Ovary (tissue), 9 donors: ENCODE measurements around the gene MME. TPM values are rescaled to one million over a fixed set of nuclear protein-coding genes. Genes with fewer than 3 reads are reported as not detected.

Experiments used
- DNase-seq, 5 donors: peaks; one replicate each; pipeline ENCODE4 v3.0.0-alpha.2; 2019 to 2020
- H3K27ac ChIP-seq, 2 donors: fragments of 200-600 bp; one replicate each; pipeline versions ENCODE4 v1.5.1 to v1.8.0; 2019 to 2022
- H3K27me3 ChIP-seq: fragments of 200-600 bp; one replicate; pipeline ENCODE4 v1.8.0; 2022
- H3K36me3 ChIP-seq: fragments of 200-600 bp; sonication (generic); one replicate; pipeline ENCODE4 v1.5.1; 2019
- H3K4me1 ChIP-seq: one replicate; pipeline ENCODE4 v1.8.1; 2013; ENCODE audit warnings: mild to moderate bottlenecking, moderate library complexity; ENCODE audit not compliant: insufficient read depth
- H3K4me3 ChIP-seq: fragments of 200-600 bp; sonication (generic); one replicate; pipeline ENCODE4 v1.5.1; 2017
- H3K9me3 ChIP-seq, 2 donors: fragments of 200-600 bp in 1 of 2; sonication (generic) in 1 of 2; one replicate each; pipeline versions ENCODE4 v1.5.1 to v1.8.1; 2013 to 2019; ENCODE audit warnings: mild to moderate bottlenecking in 1 of 2, moderate library complexity in 1 of 2
- CTCF ChIP-seq, 3 donors: fragments of 450-650 bp in 2 of 3; fragments of 200-600 bp in 1 of 3; IDR thresholded peaks; one replicate each; pipeline versions ENCODE4 v1.5.1 to v1.8.0; 2016 to 2022; ENCODE audit warnings: antibody characterized with exemption in 3 of 3, mild to moderate bottlenecking in 1 of 3
- EP300 ChIP-seq: sonication (generic); formaldehyde crosslinking; IDR thresholded peaks from one replicate; pipeline ENCODE4 v1.6.1; 2017; ENCODE audit warnings: antibody characterized with exemption
- POLR2A ChIP-seq: fragments of 450-650 bp; IDR thresholded peaks from one replicate; pipeline ENCODE4 v1.6.1; 2017; ENCODE audit warnings: antibody characterized with exemption, mild to moderate bottlenecking, moderate library complexity
- WGBS, 3 donors: extraction: QIAGEN DNeasy Blood & Tissue Kit in 1 of 3; methylation state at CpG; one replicate each; pipeline versions ENCODE4 v1.1.5 to v1.1.7; 2013 to 2017; 5-methylcytosine and 5-hydroxymethylcytosine counted together
- intact Hi-C, 4 donors: fragments of 100-400 bp; cut with DNase I; formaldehyde crosslinking; loops; one replicate each; pipeline versions ENCODE4 v1.11.0 to v1.15.1; 2022 to 2023
- polyA plus RNA-seq, 2 donors: library from polyadenylated mRNA; stranded (reverse); fragments of 200-250 nt in 1 of 2; fragments of 350-450 nt in 1 of 2; fragmentation: Illumina TruSeq in 1 of 2; extraction: RNeasy Lipid Tissue Mini Kit (QIAGEN cat#74804) in 1 of 2; gene quantifications; one replicate each; pipeline ENCODE4 v1.2.3, GENCODE V29; 2013 to 2014
- total RNA-seq, 7 donors: library from RNA; depleted of rRNA in 2 of 7; stranded (reverse); fragments of >200 nt in 2 of 7; fragmentation: NEBNext Ultra II Directional in 3 of 7; extraction: Animal tissue kit (Norgen Biotek cat#: 25700) in 3 of 7; gene quantifications; one replicate each; pipeline versions ENCODE4 v1.1.0 to v1.2.4, GENCODE V29; 2016 to 2023
- donor health status: DM: no; HTN: no; CAD: no; lungs with moderate emphysema.
- donor health status: DM: no; HTN: no; CAD: no.
- donor health status: Bipolar disorder and iron deficiency.
- donor health status: DM: yes; HTN: yes; CAD: no.
- donor health status: DM: no; HTN: no; CAD: no.
- donor health status: DM: yes; HTN: yes; CAD: no.

MME gene
- total and polyA plus RNA-seq, 9 donors = 0.56 to 3.1 (median 1.5) TPM

- no peak for DNase-seq
- no peak overlapping the region for H3K27ac ChIP-seq
- no peak for TF ChIP-seq POLR2A
- TF ChIP-seq CTCF (IDR thresholded peaks at IDR 0.05) = no peak
- TF ChIP-seq EP300 = no peak
- H3K27me3 ChIP-seq = no peaks in the 10 kb centered on the region
- H3K9me3 ChIP-seq = no peaks in the 10 kb centered on the region
- H3K4me1 ChIP-seq = no peaks in the 10 kb centered on the region
- no peak overlapping the region for H3K4me3 ChIP-seq
- intact Hi-C loops = no loop called here
- WGBS, 3 donors = 90 to 95% (median 93%) methylated on average over 2 of the region's 2 CpGs
- H3K36me3 ChIP-seq = no peaks in the 10 kb centered on the region
Observed at GRCh38 chr3:155103686-155104085, 23.6 kb downstream of the MME start.

- H3K4me1 ChIP-seq = no peaks in the 10 kb centered on the region
- no peaks in the 10 kb centered on the region for H3K9me3 ChIP-seq
- no peak overlapping the region for H3K4me3 ChIP-seq
- no peaks in the 10 kb centered on the region for H3K27me3 ChIP-seq
- intact Hi-C loops = no loop called here
- no peak for DNase-seq
- TF ChIP-seq POLR2A = no peak
- no peak for TF ChIP-seq EP300
- TF ChIP-seq CTCF (IDR thresholded peaks at IDR 0.05) = no peak
- no peak overlapping the region for H3K27ac ChIP-seq
- WGBS, 3 donors = 34 to 42% (median 39%) methylated on average over 2 of the region's 2 CpGs
- no peaks in the 10 kb centered on the region for H3K36me3 ChIP-seq
Observed at GRCh38 chr3:155106119-155106518, 26.0 kb downstream of the MME start.

- Histone ChIP-seq H3K27ac (no peak overlapping the region), H3K36me3 (no peaks in the 10 kb centered on the region), H3K4me3 (no peak overlapping the region), H3K4me1 (no peaks in the 10 kb centered on the region), H3K9me3 (no peaks in the 10 kb centered on the region), H3K27me3 (no peaks in the 10 kb centered on the region)
- TF ChIP-seq POLR2A (no peak), EP300 (no peak), CTCF (IDR thresholded peaks at IDR 0.05) (no peak)
- WGBS, 3 donors = 52 to 55% (median 55%) methylated on average over 4 of the region's 4 CpGs
- intact Hi-C loops = no loop called here
- no peak for DNase-seq
Observed at GRCh38 chr3:155110022-155110421, 29.9 kb downstream of the MME start.

GRCh38 chr3:155110996-155111901, 31.1 kb downstream of the MME start:
- Histone ChIP-seq H3K36me3 (no peaks in the 10 kb centered on the region), H3K4me1 (no peaks in the 10 kb centered on the region), H3K27ac (no peak overlapping the region), H3K9me3 (no peaks in the 10 kb centered on the region), H3K4me3 (no peak overlapping the region), H3K27me3 (no peaks in the 10 kb centered on the region)
- no peak for TF ChIP-seq CTCF (IDR thresholded peaks at IDR 0.05)
- no peak for TF ChIP-seq EP300
- no peak for TF ChIP-seq POLR2A
- WGBS, 3 donors = 39 to 64% (median 41%) methylated on average over 11 of the region's 11 CpGs
- intact Hi-C loops = no loop called here
- DNase-seq = no peak
